ENCODE measurements around the gene HEYL.

HEYL gene

GRCh38 chr1:39575191-39576015, 64.0 kb downstream of the HEYL start:
- Histone ChIP-seq H3K9ac (peak overlapping the region; percentile 94), H3K4me2 (peak overlapping the region; percentile 100), H3K27me3 (ENCODE audit: insufficient read depth, low read depth) (no peaks in the 10 kb centered on the region), H3K79me2 (ENCODE audit: insufficient read depth, low read depth) (peaks cover 62% of the 10 kb centered on the region), H4K20me1 (ENCODE audit: insufficient read depth) (peaks cover 39% of the 10 kb centered on the region), H3K4me1 (ENCODE audit: low read depth, poor library complexity, severe bottlenecking) (peaks cover 42% of the 10 kb centered on the region), H3K4me3 (IDR thresholded peaks at IDR 0.05; ENCODE audit: insufficient read depth, low read depth, low read length) (no peak overlapping the region), H3K36me3 (ENCODE audit: insufficient read depth) (peaks cover 25% of the 10 kb centered on the region), H2AFZ (ENCODE audit: low read depth) (no peak overlapping the region), H3K27ac (peak overlapping the region; percentile 64)
- no peak for TF ChIP-seq CTCF (conservative IDR thresholded peaks at IDR 0.05; ENCODE audit: low read depth, low read length)

- Histone ChIP-seq H3K4me1 (ENCODE audit: low read depth, poor library complexity, severe bottlenecking) (peaks cover 49% of the 10 kb centered on the region), H3K4me3 (IDR thresholded peaks at IDR 0.05; ENCODE audit: insufficient read depth, low read depth, low read length) (no peak overlapping the region), H4K20me1 (ENCODE audit: insufficient read depth) (peaks cover 39% of the 10 kb centered on the region), H3K79me2 (ENCODE audit: insufficient read depth, low read depth) (peaks cover 68% of the 10 kb centered on the region), H3K27me3 (ENCODE audit: insufficient read depth, low read depth) (no peaks in the 10 kb centered on the region), H3K27ac (peak overlapping the region; percentile 64; the same call in 1 of the 2 replicates), H3K4me2 (peak overlapping the region; percentile 100), H2AFZ (ENCODE audit: low read depth) (no peak overlapping the region), H3K36me3 (ENCODE audit: insufficient read depth) (peaks cover 25% of the 10 kb centered on the region), H3K9ac (peak overlapping the region; percentile 94)
- TF ChIP-seq CTCF (conservative IDR thresholded peaks at IDR 0.05; ENCODE audit: low read depth, low read length), result no peak
Observed at GRCh38 chr1:39574646-39575045, 64.8 kb downstream of the HEYL start.
